AG04450 (cell line): ENCODE data around the gene MCC. TPM values are rescaled to one million over a fixed set of nuclear protein-coding genes. Genes with fewer than 3 reads are reported as not detected.

Experiments used
- CTCF ChIA-PET: fragments of 300-600, 350-600 bp; formaldehyde crosslinking; extraction: SDS; loops from one replicate; lab custom pipeline; 2022; ENCODE audit warnings: antibody characterized with exemption, inconsistent platforms; lab: Charles Lee
- POLR2A ChIA-PET: fragments of 350-600 bp; formaldehyde crosslinking; extraction: SDS; loops from one replicate; lab custom pipeline; 2021; ENCODE audit warnings: antibody characterized with exemption, inconsistent platforms; lab: Yijun Ruan, JAX
- DNase-seq: peaks from one replicate; pipeline ENCODE4 v3.0.0-alpha.2; 2011; ENCODE audit warnings: low read depth, low spot score
- H3K27ac ChIP-seq: one replicate; pipeline ENCODE4 v1.5.1; 2012; ENCODE audit warnings: low read depth, low read length, control low read depth
- H3K27me3 ChIP-seq: one replicate; pipeline ENCODE4 v1.6.0; 2012; ENCODE audit warnings: low read length; ENCODE audit not compliant: control insufficient read depth, insufficient read depth
- H3K4me3 ChIP-seq: 2 replicates; pipeline ENCODE4 v1.5.1; 2011; ENCODE audit warnings: mild to moderate bottlenecking, low read depth, low read length, control low read depth
- H3K9me3 ChIP-seq: 2 replicates; pipeline ENCODE4 v1.5.1; 2012; ENCODE audit warnings: low read length; ENCODE audit not compliant: control insufficient read depth, insufficient read depth
- polyA plus RNA-seq: library from polyadenylated mRNA; depleted of rRNA; stranded (reverse); fragments of >200 nt; gene quantifications from 2 replicates; pipeline ENCODE4 v1.2.3, GENCODE V29; 2011
- TF ChIP-seq, protein P1 (sequence below): IDR thresholded peaks from 2 replicates; pipeline ENCODE4 v1.5.1; 2011; ENCODE audit warnings: low read depth, low read length, control low read depth, inconsistent platforms

The MCC gene
- polyA plus RNA-seq, 1 experiment, result 17.5 TPM

DNA sequence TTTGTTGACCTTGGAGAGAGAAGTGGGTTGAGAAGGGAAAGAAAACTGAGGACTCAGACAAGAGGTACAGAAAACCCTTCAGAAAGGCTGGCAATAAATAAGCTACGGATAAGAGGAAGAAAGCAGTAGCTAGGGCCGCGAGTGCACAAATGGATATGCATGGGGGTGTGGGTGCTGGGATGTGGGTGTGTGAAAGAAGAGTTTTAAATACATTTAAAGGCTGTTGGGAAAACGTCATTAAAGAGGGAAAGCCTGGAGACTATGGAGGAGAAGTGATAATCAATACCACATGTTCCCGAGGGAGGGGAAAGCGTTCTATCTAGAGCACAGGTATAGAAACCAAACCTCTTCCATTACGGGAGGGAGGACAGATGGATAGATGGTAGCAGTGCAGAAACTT, 230.7 kb downstream of the MCC start:
- Histone ChIP-seq H3K4me3 (no peak overlapping the region), H3K27ac (no peak overlapping the region), H3K9me3 (no peaks in the 10 kb centered on the region), H3K27me3 (no peaks in the 10 kb centered on the region)
- ChIA-PET CTCF (no interaction called here), POLR2A (no interaction called here)
- TF ChIP-seq, protein P1, sequence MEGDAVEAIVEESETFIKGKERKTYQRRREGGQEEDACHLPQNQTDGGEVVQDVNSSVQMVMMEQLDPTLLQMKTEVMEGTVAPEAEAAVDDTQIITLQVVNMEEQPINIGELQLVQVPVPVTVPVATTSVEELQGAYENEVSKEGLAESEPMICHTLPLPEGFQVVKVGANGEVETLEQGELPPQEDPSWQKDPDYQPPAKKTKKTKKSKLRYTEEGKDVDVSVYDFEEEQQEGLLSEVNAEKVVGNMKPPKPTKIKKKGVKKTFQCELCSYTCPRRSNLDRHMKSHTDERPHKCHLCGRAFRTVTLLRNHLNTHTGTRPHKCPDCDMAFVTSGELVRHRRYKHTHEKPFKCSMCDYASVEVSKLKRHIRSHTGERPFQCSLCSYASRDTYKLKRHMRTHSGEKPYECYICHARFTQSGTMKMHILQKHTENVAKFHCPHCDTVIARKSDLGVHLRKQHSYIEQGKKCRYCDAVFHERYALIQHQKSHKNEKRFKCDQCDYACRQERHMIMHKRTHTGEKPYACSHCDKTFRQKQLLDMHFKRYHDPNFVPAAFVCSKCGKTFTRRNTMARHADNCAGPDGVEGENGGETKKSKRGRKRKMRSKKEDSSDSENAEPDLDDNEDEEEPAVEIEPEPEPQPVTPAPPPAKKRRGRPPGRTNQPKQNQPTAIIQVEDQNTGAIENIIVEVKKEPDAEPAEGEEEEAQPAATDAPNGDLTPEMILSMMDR, result no peak
- no peak for DNase-seq

DNA sequence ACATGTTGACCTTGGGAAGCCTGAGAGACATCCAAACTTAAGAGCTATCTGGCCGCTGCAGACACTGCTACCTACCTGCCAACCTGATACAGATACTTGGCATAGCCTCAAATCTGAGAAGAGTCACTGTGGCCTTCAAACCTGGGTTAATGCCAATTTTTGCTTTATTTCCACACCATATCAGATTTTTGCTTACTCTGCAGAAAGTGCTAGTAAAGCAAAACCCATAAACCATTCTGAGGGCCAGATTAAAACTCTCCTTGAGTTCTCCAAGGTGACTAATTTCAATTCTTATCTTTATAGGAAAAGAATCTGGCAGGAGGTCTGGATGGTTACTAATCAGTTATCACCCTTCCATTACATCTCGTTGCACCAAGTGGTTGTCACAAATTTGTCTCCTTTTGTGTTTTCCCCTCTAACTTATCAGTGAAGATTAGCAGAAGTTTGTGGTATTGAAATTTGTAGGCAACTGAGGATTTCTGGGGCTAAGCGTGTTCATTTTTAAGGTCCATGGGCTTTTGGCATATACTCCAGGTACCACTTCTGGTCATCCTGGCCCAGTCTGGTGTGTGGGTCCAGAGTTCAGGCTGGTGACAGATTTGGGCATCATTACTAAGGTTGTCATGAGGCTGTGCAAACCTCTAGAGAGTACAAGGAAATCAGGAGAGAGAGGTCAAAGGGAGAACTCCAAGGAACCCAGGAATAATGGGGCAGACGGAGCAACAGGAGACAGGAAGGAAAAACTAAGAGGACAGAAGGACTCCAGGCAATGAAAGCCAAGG, 231.4 kb downstream of the MCC start:
- ChIA-PET POLR2A (no interaction called here), CTCF (no interaction called here)
- H3K27me3 ChIP-seq, result no peaks in the 10 kb centered on the region
- no peak for DNase-seq
- no peaks in the 10 kb centered on the region for H3K9me3 ChIP-seq
- H3K27ac ChIP-seq, result no peak overlapping the region
- TF ChIP-seq, protein P1, result no peak
- no peak overlapping the region for H3K4me3 ChIP-seq

DNA sequence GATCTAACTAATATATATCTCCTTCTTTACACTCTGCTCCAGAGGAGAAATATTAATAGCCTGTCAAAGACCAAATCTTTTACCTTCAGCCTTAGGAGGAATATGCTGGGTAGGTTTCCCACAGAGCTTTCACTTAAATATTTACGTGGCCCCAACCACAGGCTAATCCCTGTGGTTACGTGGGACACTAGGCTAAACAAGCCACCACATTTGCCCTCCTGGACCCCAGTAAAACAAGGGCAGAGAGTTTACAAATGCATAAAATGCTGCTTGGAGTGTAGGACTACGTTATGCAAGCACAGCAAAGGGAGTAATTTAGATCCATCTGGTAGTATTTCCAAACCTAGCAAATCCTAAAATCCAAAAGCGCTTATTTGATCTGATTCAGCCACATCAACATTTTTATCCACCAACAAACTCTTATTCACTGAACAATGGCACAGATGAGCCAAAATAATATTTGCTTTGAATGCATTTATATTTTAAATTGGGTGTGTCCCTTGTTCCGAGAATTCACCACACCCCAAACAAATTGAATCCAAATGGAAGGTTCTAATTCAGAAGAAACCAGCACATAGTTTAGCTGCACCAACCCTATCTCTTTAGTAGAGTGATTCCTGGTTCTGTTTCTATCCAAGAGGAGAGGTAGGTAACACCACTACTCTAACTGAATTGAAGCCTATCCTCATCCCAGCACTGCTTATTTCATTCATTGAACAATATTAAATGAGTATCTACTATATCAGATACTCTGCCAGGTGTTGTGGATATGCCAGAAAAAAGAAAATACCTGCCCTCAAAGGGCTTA, 232.5 kb downstream of the MCC start:
- TF ChIP-seq, protein P1, result no peak
- ChIA-PET CTCF (no interaction called here), POLR2A (no interaction called here)
- Histone ChIP-seq H3K9me3 (no peaks in the 10 kb centered on the region), H3K27ac (no peak overlapping the region), H3K27me3 (no peaks in the 10 kb centered on the region), H3K4me3 (no peak overlapping the region)
- no peak for DNase-seq

DNA sequence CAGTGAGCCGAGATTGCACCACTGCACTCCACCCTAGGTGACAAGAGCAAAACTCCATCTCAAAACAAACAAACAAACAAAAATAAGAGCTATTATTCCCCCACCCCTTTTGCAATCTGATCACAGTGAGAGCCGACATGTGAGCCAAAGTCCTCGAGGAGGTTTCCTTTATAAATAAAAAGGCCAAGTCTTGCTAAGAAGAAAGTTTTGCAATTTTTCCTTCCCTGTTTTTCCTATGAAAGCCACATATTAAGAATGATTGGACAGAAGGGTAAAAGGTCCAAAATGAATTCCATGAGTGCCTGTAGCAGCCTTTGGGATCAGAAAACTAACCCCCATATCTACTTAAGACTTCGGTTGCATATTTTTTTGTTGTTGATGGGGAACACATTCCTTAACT, 233.1 kb downstream of the MCC start:
- DNase-seq, result no peak
- CTCF ChIA-PET, result no interaction called here
- no peaks in the 10 kb centered on the region for H3K9me3 ChIP-seq
- POLR2A ChIA-PET, result no interaction called here
- TF ChIP-seq, protein P1, result no peak
- no peak overlapping the region for H3K4me3 ChIP-seq
- H3K27me3 ChIP-seq, result no peaks in the 10 kb centered on the region
- no peak overlapping the region for H3K27ac ChIP-seq

DNA sequence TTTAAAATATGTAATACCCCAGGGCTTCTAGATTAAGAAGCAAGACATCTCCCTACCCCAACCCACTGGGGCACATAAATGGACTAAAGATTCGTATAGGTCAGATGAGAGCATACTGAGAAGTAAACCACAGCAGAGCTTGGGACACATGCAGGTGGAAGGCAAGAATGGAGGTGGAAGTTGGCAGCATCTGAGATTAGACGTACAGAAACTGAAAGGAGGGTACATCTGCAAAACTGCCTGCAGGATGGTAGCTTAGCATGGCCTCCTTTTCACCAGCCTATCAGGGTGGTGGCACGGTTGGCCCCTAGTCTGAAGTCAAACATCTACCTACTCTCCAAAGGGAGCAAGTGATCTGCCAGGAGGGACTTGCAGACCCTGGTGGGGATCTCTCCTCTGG, 235.2 kb downstream of the MCC start:
- ChIA-PET CTCF (interaction anchor here (1.3 kb wide), 1 partner anchor 126 kb away, joined by 3 read pairs; no protein-coding TSS in a partner anchor), POLR2A (no interaction called here)
- no peak for DNase-seq
- H3K27me3 ChIP-seq, result no peaks in the 10 kb centered on the region
- TF ChIP-seq, protein P1, result no peak
- no peak overlapping the region for H3K27ac ChIP-seq
- H3K9me3 ChIP-seq, result no peaks in the 10 kb centered on the region
- H3K4me3 ChIP-seq, result no peak overlapping the region
